HepG2 (cell line): ENCODE data around the gene OTOG.

Experiments used
- MBD4 ChIP-seq: IDR thresholded peaks from 2 replicates; pipeline ENCODE4 v1.6.1; 2012; ENCODE audit warnings: low read length, inconsistent platforms, borderline replicate concordance
- MZF1 ChIP-seq: sonication (generic); formaldehyde crosslinking; IDR thresholded peaks from 2 replicates; pipeline ENCODE4 v1.8.1; 2023; ENCODE audit warnings: mild to moderate bottlenecking, missing genetic modification reagents, borderline replicate concordance
- NBN ChIP-seq: fragments of 450-650 bp; conservative IDR thresholded peaks from 2 replicates; pipeline ENCODE4 v1.6.1; 2017
- PCBP2 ChIP-seq: fragments of 200-400 bp; formaldehyde crosslinking; optimal IDR thresholded peaks from 2 replicates; pipeline ENCODE3; 2018; ENCODE audit warnings: low read length, low read depth; ENCODE audit not compliant: poor library complexity, severe bottlenecking
- ZNF143 ChIP-seq: sonication (generic); formaldehyde crosslinking; IDR thresholded peaks from 2 replicates; pipeline ENCODE4 v1.4.0; 2020; ENCODE audit warnings: missing genetic modification reagents
- ZNF510 ChIP-seq: sonication (generic); formaldehyde crosslinking; IDR thresholded peaks from 2 replicates; pipeline ENCODE4 v1.4.0; 2020; ENCODE audit warnings: low read depth, mild to moderate bottlenecking, missing genetic modification reagents
- TF ChIP-seq, protein P1 (sequence below): sonication (generic); formaldehyde crosslinking; IDR thresholded peaks from 2 replicates; pipeline ENCODE4 v1.4.0; 2020; ENCODE audit warnings: missing genetic modification reagents, borderline replicate concordance

GRCh38 chr11:17655682-17656081 is 108.6 kb downstream of the OTOG start:
- TF ChIP-seq ZNF510 (CRISPR knock-in tag) (no peak), MBD4 (no peak), PCBP2 (no peak), MZF1 (CRISPR knock-in tag) (no peak), NBN (no peak), ZNF143 (CRISPR knock-in tag) (no peak)
- TF ChIP-seq, protein P1, sequence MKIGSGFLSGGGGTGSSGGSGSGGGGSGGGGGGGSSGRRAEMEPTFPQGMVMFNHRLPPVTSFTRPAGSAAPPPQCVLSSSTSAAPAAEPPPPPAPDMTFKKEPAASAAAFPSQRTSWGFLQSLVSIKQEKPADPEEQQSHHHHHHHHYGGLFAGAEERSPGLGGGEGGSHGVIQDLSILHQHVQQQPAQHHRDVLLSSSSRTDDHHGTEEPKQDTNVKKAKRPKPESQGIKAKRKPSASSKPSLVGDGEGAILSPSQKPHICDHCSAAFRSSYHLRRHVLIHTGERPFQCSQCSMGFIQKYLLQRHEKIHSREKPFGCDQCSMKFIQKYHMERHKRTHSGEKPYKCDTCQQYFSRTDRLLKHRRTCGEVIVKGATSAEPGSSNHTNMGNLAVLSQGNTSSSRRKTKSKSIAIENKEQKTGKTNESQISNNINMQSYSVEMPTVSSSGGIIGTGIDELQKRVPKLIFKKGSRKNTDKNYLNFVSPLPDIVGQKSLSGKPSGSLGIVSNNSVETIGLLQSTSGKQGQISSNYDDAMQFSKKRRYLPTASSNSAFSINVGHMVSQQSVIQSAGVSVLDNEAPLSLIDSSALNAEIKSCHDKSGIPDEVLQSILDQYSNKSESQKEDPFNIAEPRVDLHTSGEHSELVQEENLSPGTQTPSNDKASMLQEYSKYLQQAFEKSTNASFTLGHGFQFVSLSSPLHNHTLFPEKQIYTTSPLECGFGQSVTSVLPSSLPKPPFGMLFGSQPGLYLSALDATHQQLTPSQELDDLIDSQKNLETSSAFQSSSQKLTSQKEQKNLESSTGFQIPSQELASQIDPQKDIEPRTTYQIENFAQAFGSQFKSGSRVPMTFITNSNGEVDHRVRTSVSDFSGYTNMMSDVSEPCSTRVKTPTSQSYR (CRISPR knock-in tag): no peak
